SK-N-SH (cell line): Measurements from ENCODE around the gene GTF3C2. TPM values are rescaled to one million over a fixed set of nuclear protein-coding genes. Genes with fewer than 3 reads are reported as not detected.

Experiments
- CTCF ChIA-PET: fragments of 300-600, 350-600 bp; formaldehyde crosslinking; extraction: SDS; loops from one replicate; lab custom pipeline; 2021; lab: Yijun Ruan, JAX
- POLR2A ChIA-PET: fragments of 350-600 bp; sonication (Branson Sonifier 250); formaldehyde crosslinking; extraction: SDS; loops from one replicate; lab custom pipeline; 2020; ENCODE audit warnings: antibody characterized with exemption, inconsistent platforms; lab: Yijun Ruan, JAX
- DNase-seq: peaks from one replicate; pipeline ENCODE4 v3.0.0; 2012
- H2AFZ ChIP-seq: fragments of 200-600 bp; sonication (generic); 2 replicates; pipeline ENCODE4 v1.8.1; 2016; ENCODE audit warnings: antibody characterized with exemption, mild to moderate bottlenecking, low read depth
- H3F3A ChIP-seq: fragments of 200-600 bp; sonication (generic); replicated peaks from 2 replicates; pipeline ENCODE3; 2016; ENCODE audit warnings: antibody characterized with exemption, mild to moderate bottlenecking; ENCODE audit not compliant: insufficient read depth
- H3K27ac ChIP-seq, 2 experiments: fragments of 200-500 bp in 1 of 2; fragments of 200-600 bp in 1 of 2; sonication (Bioruptor generic) in 1 of 2; sonication (generic), shearing (Covaris generic) in 1 of 2; 2 replicates each; pipeline versions ENCODE4 v1.5.1 to v1.6.1; 2014 to 2016; ENCODE audit warnings: low read depth in 2 of 2, inconsistent platforms in 1 of 2, low read length in 1 of 2, mild to moderate bottlenecking in 1 of 2, mixed read lengths in 1 of 2
- H3K27me3 ChIP-seq: fragments of 200-600 bp; sonication (generic), shearing (Covaris generic); 2 replicates; pipeline ENCODE4 v1.6.1; 2016; ENCODE audit warnings: mixed run types; ENCODE audit not compliant: insufficient read depth
- H3K36me3 ChIP-seq, 2 experiments: fragments of 200-500 bp in 1 of 2; fragments of 200-600 bp in 1 of 2; sonication (Bioruptor generic) in 1 of 2; sonication (generic) in 1 of 2; replicated peaks in 1 of 2; 2 replicates each; pipeline versions ENCODE3 to v1.5.1; 2014 to 2016; ENCODE audit warnings: low read length in 1 of 2, mild to moderate bottlenecking in 1 of 2; ENCODE audit not compliant: insufficient read depth in 2 of 2, control insufficient read depth in 1 of 2
- H3K4me1 ChIP-seq, 2 experiments: fragments of 200-500 bp in 1 of 2; fragments of 200-600 bp in 1 of 2; sonication (Bioruptor generic) in 1 of 2; sonication (generic), shearing (Covaris generic) in 1 of 2; 2 replicates each; pipeline versions ENCODE4 v1.5.1 to v1.6.1; 2014 to 2016; ENCODE audit warnings: low read depth in 1 of 2, low read length in 1 of 2, mixed run types in 1 of 2; ENCODE audit not compliant: insufficient read depth in 2 of 2, control insufficient read depth in 1 of 2
- H3K4me2 ChIP-seq: fragments of 200-600 bp; sonication (generic), shearing (Covaris generic); 2 replicates; pipeline ENCODE4 v1.6.1; 2017; ENCODE audit warnings: mixed run types
- H3K4me3 ChIP-seq, 2 experiments: fragments of 200-500 bp in 1 of 2; fragments of 200-600 bp in 1 of 2; sonication (Bioruptor generic) in 1 of 2; sonication (generic), shearing (Covaris generic) in 1 of 2; 2 replicates each; pipeline versions ENCODE4 v1.5.1 to v1.8.1; 2014 to 2016; ENCODE audit warnings: low read depth in 2 of 2, inconsistent platforms in 1 of 2, low read length in 1 of 2, mild to moderate bottlenecking in 1 of 2, mixed read lengths in 1 of 2, moderate library complexity in 1 of 2
- H3K79me2 ChIP-seq: fragments of 200-600 bp; sonication (generic); 2 replicates; pipeline ENCODE4 v1.8.1; 2017; ENCODE audit warnings: mild to moderate bottlenecking; ENCODE audit not compliant: insufficient read depth
- H3K9ac ChIP-seq: fragments of 200-600 bp; sonication (generic); 2 replicates; pipeline ENCODE4 v1.6.1; 2017; ENCODE audit warnings: mixed run types
- H3K9me2 ChIP-seq: fragments of 200-600 bp; sonication (generic); 2 replicates; pipeline ENCODE4 v1.6.1; 2017; ENCODE audit warnings: mixed run types
- H3K9me3 ChIP-seq: fragments of 200-600 bp; sonication (generic); 2 replicates; pipeline ENCODE4 v1.6.1; 2017; ENCODE audit warnings: mixed run types, mild to moderate bottlenecking, moderate library complexity
- H4K20me1 ChIP-seq: fragments of 200-600 bp; sonication (generic); 2 replicates; pipeline ENCODE4 v1.6.1; 2017; ENCODE audit warnings: mild to moderate bottlenecking, mixed run types; ENCODE audit not compliant: insufficient read depth
- CHD2 ChIP-seq: fragments of 150-350 bp; IDR thresholded peaks from 2 replicates; pipeline ENCODE4 v1.6.1; 2018; ENCODE audit warnings: low read length; ENCODE audit not compliant: partially characterized antibody
- ELF1 ChIP-seq: IDR thresholded peaks from 2 replicates; pipeline ENCODE4 v1.4.0; 2012
- EP300 ChIP-seq, 2 experiments: IDR thresholded peaks; 2 replicates each; pipeline versions ENCODE4 v1.4.0 to v1.6.1; 2012; ENCODE audit warnings: borderline replicate concordance in 1 of 2, low read depth in 1 of 2, low read length in 1 of 2
- FOSL2 ChIP-seq: IDR thresholded peaks from 2 replicates; pipeline ENCODE4 v1.4.0; 2012; ENCODE audit warnings: low read depth, mild to moderate bottlenecking, moderate library complexity, borderline replicate concordance
- FOXJ3 ChIP-seq: sonication (generic); formaldehyde crosslinking; IDR thresholded peaks from 2 replicates; pipeline ENCODE4 v1.5.1; 2020; ENCODE audit warnings: mild to moderate bottlenecking, missing genetic modification reagents
- FOXM1 ChIP-seq: IDR thresholded peaks from 2 replicates; pipeline ENCODE4 v1.4.0; 2012; ENCODE audit warnings: low read depth, mild to moderate bottlenecking
- GABPA ChIP-seq: IDR thresholded peaks from 2 replicates; pipeline ENCODE4 v1.4.0; 2012; ENCODE audit warnings: low read depth, mild to moderate bottlenecking
- GATA2 ChIP-seq: sonication (generic); formaldehyde crosslinking; IDR thresholded peaks from 2 replicates; pipeline ENCODE4 v1.5.0; 2020; ENCODE audit warnings: mild to moderate bottlenecking, missing genetic modification reagents
- JUND ChIP-seq: IDR thresholded peaks from 2 replicates; pipeline ENCODE4 v1.4.0; 2012
- MEF2A ChIP-seq: IDR thresholded peaks from 2 replicates; pipeline ENCODE4 v1.4.0; 2012; ENCODE audit warnings: low read depth, borderline replicate concordance
- POLR2AphosphoS5 ChIP-seq: IDR thresholded peaks from 2 replicates; pipeline ENCODE4 v1.6.1; 2012; ENCODE audit warnings: low read depth, low read length
- RAD21 ChIP-seq: IDR thresholded peaks from 2 replicates; pipeline ENCODE4 v1.6.1; 2012; ENCODE audit warnings: mild to moderate bottlenecking, low read length
- RXRA ChIP-seq: IDR thresholded peaks from 2 replicates; pipeline ENCODE4 v1.4.0; 2012; ENCODE audit warnings: low read depth, mild to moderate bottlenecking, borderline replicate concordance
- SIN3A ChIP-seq: IDR thresholded peaks from 2 replicates; pipeline ENCODE4 v1.6.1; 2012; ENCODE audit warnings: low read depth, mild to moderate bottlenecking, low read length, moderate library complexity, borderline replicate concordance
- TAF1 ChIP-seq: IDR thresholded peaks from 2 replicates; pipeline ENCODE4 v1.6.1; 2012; ENCODE audit warnings: low read depth, mild to moderate bottlenecking, low read length, moderate library complexity, borderline replicate concordance
- WGBS: methylation state at CpG from one replicate; pipeline ENCODE4 v1.1.6; 2017; ENCODE audit warnings: low lambda C conversion rate; 5-methylcytosine and 5-hydroxymethylcytosine counted together
- polyA plus RNA-seq, 3 experiments: library from polyadenylated mRNA; depleted of rRNA; stranded (reverse); fragments of >200 nt; gene quantifications; 2 replicates each; pipeline ENCODE4 v1.2.3, GENCODE V29; 2012
- TF ChIP-seq, protein P1 (sequence below): fragments of 150-350 bp; IDR thresholded peaks from 2 replicates; pipeline ENCODE4 v1.6.1; 2017; ENCODE audit warnings: antibody characterized with exemption, low read length, low read depth, borderline replicate concordance
- TF ChIP-seq, protein P2 (sequence below): IDR thresholded peaks from 2 replicates; pipeline ENCODE4; 2012
- TF ChIP-seq, protein P3 (sequence below): IDR thresholded peaks from 2 replicates; pipeline ENCODE4 v1.4.0; 2012; ENCODE audit warnings: low read depth, borderline replicate concordance
- TF ChIP-seq, protein P4 (sequence below): IDR thresholded peaks from 2 replicates; pipeline ENCODE4 v1.4.0; 2012; ENCODE audit warnings: low read depth

The GTF3C2 gene
- polyA plus RNA-seq, 1 of the 3 experiments (the other 2 are of a cell fraction), result 65.8 TPM

DNA sequence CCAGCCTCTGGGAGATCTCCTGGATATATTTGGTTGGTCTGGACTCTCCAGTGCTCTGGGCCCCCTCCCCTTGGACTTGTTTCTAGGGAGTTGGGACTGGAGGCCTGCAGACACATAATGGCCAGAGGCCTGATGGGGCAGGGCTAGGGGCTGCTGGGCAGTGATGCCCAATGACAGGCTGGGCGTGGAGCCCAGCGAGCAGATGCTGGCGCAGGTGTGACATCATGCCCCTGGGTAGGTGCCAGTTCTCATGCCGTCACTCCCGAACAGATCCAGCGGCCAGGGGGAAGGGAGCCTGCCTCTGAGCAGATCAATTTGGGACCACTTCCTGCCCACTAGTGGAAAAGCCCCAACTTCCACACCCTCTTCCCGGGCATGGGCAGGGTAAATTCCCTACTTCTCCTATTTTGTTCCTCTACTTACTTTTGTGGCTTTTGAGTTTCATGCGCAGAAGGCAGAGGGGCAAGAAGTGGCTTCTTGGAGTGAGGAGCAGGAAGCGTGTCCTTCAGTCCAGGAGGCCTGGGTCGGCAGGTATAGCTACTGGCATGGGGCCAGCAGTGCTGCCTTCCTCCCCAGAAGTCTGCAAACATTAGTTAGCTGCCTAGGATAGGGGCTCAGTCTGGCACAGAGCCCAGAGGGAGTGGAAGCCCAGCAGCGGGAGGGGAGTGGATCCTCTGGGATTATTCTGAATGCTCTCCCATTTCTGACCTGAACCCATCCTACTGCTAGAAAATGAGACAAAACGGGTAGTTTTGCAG, 39.7 kb downstream of the GTF3C2 start:
- POLR2A ChIA-PET, result no interaction called here
- H3K4me1 ChIP-seq, result peaks cover 9 to 21% of the 10 kb centered on the region in 2 experiments; a peak in 3 of 4 replicates
- no peak overlapping the region for H3K9ac ChIP-seq
- no peaks in the 10 kb centered on the region for H3K9me3 ChIP-seq
- 70% methylated on average over 11 of the region's 12 CpGs for WGBS
- no peaks in the 10 kb centered on the region for H3K27me3 ChIP-seq
- no peak overlapping the region for H2AFZ ChIP-seq
- CTCF ChIA-PET, result interaction anchor here (1.2 to 3.2 kb wide), 3 partner anchors 13 to 37 kb away, joined by 3 to 21 read pairs (median 9); no protein-coding TSS in a partner anchor
- no peak for DNase-seq
- no peak overlapping the region for H3K4me2 ChIP-seq
- no peaks in the 10 kb centered on the region for H3K9me2 ChIP-seq
- no peak overlapping the region for H3K4me3 ChIP-seq
- TF ChIP-seq, protein P1, sequence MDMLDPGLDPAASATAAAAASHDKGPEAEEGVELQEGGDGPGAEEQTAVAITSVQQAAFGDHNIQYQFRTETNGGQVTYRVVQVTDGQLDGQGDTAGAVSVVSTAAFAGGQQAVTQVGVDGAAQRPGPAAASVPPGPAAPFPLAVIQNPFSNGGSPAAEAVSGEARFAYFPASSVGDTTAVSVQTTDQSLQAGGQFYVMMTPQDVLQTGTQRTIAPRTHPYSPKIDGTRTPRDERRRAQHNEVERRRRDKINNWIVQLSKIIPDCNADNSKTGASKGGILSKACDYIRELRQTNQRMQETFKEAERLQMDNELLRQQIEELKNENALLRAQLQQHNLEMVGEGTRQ, result no peak
- TF ChIP-seq CHD2 (no peak), FOXM1 (no peak)
- H3K36me3 ChIP-seq, result peaks cover 0 to 16% of the 10 kb centered on the region in 2 experiments
- peaks cover 13% of the 10 kb centered on the region for H3F3A ChIP-seq
- H4K20me1 ChIP-seq, result no peaks in the 10 kb centered on the region
- no peak overlapping the region for H3K27ac ChIP-seq
- peaks cover 17% of the 10 kb centered on the region; the same call in 1 of the 2 replicates for H3K79me2 ChIP-seq

DNA sequence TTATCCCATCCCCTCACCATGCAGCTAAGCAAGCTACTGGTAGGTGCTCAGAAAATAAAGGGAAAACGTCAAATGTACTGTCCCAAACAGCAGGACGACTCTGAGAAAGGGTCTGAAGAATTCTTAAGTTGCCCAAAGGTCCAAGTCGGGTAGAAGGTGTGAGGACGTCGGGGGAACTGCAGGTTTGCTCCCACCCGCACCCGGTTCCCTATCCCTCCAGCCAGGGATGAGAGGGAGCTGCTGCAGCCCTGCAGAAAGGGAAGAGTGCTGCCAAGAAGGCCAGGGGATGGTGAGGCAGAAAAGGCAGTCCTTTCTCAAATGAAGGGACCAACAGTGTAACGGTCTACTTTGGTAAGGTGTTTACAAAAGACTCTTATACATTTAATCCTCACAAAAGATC, 41.4 kb downstream of the GTF3C2 start:
- POLR2A ChIA-PET, result interaction anchor here (0.6 to 1.8 kb wide), 3 partner anchors 8 to 35 kb away, joined by 3 to 11 read pairs (median 6); partner anchors contain the start of gene MPV17
- Histone ChIP-seq H3K79me2 (peaks cover 12% of the 10 kb centered on the region; the same call in 1 of the 2 replicates), H3K9me2 (no peaks in the 10 kb centered on the region), H3K4me1 (peaks cover 0 to 10% of the 10 kb centered on the region in 2 experiments; a peak in 1 of 4 replicates), H3K27me3 (no peaks in the 10 kb centered on the region), H3K4me3 (no peak overlapping the region), H3F3A (no peaks in the 10 kb centered on the region), H3K4me2 (no peak overlapping the region), H3K27ac (no peak overlapping the region), H2AFZ (no peak overlapping the region), H3K9me3 (no peaks in the 10 kb centered on the region), H4K20me1 (no peaks in the 10 kb centered on the region), H3K36me3 (peaks cover 5 to 19% of the 10 kb centered on the region in 2 experiments), H3K9ac (no peak overlapping the region)
- WGBS, result 91% methylated on average over 8 of the region's 8 CpGs
- no peak for DNase-seq
- CTCF ChIA-PET, result interaction anchor here (1.3 to 5.2 kb wide), 4 partner anchors 11 to 216 kb away, joined by 3 to 43 read pairs (median 6); no protein-coding TSS in a partner anchor
- TF ChIP-seq GABPA, result no peak
- no peak for TF ChIP-seq SIN3A

DNA sequence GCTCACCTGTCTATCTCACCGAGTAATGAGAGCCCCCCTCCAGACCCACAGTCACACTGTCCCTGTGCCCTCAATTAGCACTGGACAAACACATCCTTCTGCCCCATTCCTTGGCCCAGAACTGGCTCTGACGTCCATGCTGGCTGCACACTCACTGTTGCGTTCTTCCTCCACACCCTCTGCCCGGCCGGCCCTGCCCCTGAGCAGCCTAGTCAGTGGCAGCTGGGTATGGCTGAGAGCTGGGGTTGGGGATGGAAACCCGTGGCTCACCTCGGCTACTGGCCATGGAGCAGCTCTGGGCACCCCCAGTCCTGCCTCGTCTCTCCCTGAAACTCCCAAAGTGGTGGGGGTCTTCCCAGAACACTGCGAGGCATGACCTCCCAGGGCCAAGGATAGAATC, 41.9 kb downstream of the GTF3C2 start:
- H3K9me2 ChIP-seq, result no peaks in the 10 kb centered on the region
- peaks cover 0 to 10% of the 10 kb centered on the region in 2 experiments; a peak in 1 of 4 replicates for H3K4me1 ChIP-seq
- no peak for DNase-seq
- H3K27ac ChIP-seq, result no peak overlapping the region
- no peak overlapping the region for H3K9ac ChIP-seq
- no peaks in the 10 kb centered on the region for H4K20me1 ChIP-seq
- H3K27me3 ChIP-seq, result no peaks in the 10 kb centered on the region
- peaks cover 5 to 19% of the 10 kb centered on the region in 2 experiments for H3K36me3 ChIP-seq
- 92% methylated on average over 8 of the region's 9 CpGs for WGBS
- H3K4me2 ChIP-seq, result no peak overlapping the region
- no peak overlapping the region for H3K4me3 ChIP-seq
- no peaks in the 10 kb centered on the region for H3K9me3 ChIP-seq
- POLR2A ChIA-PET, result interaction anchor here (0.6 to 1.8 kb wide), 3 partner anchors 8 to 36 kb away, joined by 3 to 11 read pairs (median 6); partner anchors contain the start of gene MPV17
- H2AFZ ChIP-seq, result no peak overlapping the region
- CTCF ChIA-PET, result interaction anchor here (1.3 to 5.2 kb wide), 4 partner anchors 10 to 216 kb away, joined by 3 to 43 read pairs (median 6); no protein-coding TSS in a partner anchor
- peaks cover 8% of the 10 kb centered on the region; the same call in 1 of the 2 replicates for H3K79me2 ChIP-seq
- no peaks in the 10 kb centered on the region for H3F3A ChIP-seq
- TF ChIP-seq CHD2, result no peak
- TF ChIP-seq FOSL2, result no peak
- TF ChIP-seq, protein P2, sequence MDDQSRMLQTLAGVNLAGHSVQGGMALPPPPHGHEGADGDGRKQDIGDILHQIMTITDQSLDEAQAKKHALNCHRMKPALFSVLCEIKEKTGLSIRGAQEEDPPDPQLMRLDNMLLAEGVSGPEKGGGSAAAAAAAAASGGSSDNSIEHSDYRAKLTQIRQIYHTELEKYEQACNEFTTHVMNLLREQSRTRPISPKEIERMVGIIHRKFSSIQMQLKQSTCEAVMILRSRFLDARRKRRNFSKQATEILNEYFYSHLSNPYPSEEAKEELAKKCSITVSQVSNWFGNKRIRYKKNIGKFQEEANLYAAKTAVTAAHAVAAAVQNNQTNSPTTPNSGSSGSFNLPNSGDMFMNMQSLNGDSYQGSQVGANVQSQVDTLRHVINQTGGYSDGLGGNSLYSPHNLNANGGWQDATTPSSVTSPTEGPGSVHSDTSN, result no peak
- no peak for TF ChIP-seq JUND
- no peak for TF ChIP-seq GATA2 (CRISPR knock-in tag)
- no peak for TF ChIP-seq TAF1
- TF ChIP-seq POLR2AphosphoS5, result no peak
- TF ChIP-seq RXRA, result no peak
- no peak for TF ChIP-seq EP300 (IDR thresholded peaks at IDR 0.05; ENCODE audit: borderline replicate concordance in 1 of 2, low read depth in 1 of 2, low read length in 1 of 2)
- TF ChIP-seq FOXJ3, result no peak
- TF ChIP-seq, protein P3, sequence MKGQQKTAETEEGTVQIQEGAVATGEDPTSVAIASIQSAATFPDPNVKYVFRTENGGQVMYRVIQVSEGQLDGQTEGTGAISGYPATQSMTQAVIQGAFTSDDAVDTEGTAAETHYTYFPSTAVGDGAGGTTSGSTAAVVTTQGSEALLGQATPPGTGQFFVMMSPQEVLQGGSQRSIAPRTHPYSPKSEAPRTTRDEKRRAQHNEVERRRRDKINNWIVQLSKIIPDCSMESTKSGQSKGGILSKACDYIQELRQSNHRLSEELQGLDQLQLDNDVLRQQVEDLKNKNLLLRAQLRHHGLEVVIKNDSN, result no peak
- TF ChIP-seq ELF1, result no peak
- TF ChIP-seq MEF2A, result no peak
- TF ChIP-seq, protein P4, sequence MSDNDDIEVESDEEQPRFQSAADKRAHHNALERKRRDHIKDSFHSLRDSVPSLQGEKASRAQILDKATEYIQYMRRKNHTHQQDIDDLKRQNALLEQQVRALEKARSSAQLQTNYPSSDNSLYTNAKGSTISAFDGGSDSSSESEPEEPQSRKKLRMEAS, result no peak
- TF ChIP-seq RAD21, result no peak
